NCI-H2029 (cell line): ENCODE results near the gene OPN1SW.

Experiments used
- DNase-seq: peaks from one replicate; lab custom pipeline; 2025; lab: John Stamatoyannopoulos, UW

OPN1SW gene

GRCh38 chr7:128758553-128758952, 17.0 kb downstream of the OPN1SW start:
- DNase-seq = no peak

- DNase-seq = peak; percentile 1
Measured at GRCh38 chr7:128757203-128757602, 18.4 kb downstream of the OPN1SW start.

GRCh38 chr7:128755819-128756476, 19.6 kb downstream of the OPN1SW start:
- no peak for DNase-seq

- no peak for DNase-seq
Measured at GRCh38 chr7:128755075-128755818, 20.3 kb downstream of the OPN1SW start.

GRCh38 chr7:128752251-128752650, 23.3 kb downstream of the OPN1SW start:
- DNase-seq = no peak

- no peak for DNase-seq
Measured at GRCh38 chr7:128747327-128748079, 28.1 kb downstream of the OPN1SW start.

- no peak for DNase-seq
Measured at GRCh38 chr7:128745706-128746105, 29.9 kb downstream of the OPN1SW start.

- DNase-seq = no peak
Measured at GRCh38 chr7:128744366-128744905, 31.2 kb downstream of the OPN1SW start.

GRCh38 chr7:128743112-128743772, 32.4 kb downstream of the OPN1SW start:
- no peak for DNase-seq

- no peak for DNase-seq
Measured at GRCh38 chr7:128742206-128742605, 33.4 kb downstream of the OPN1SW start.

- DNase-seq = no peak
Measured at GRCh38 chr7:128741491-128741890, 34.1 kb downstream of the OPN1SW start.

GRCh38 chr7:128740996-128741395, 34.6 kb downstream of the OPN1SW start:
- no peak for DNase-seq

- DNase-seq = no peak
Measured at GRCh38 chr7:128739990-128740682, 35.5 kb downstream of the OPN1SW start.

- DNase-seq = peak; percentile 92
Measured at GRCh38 chr7:128739048-128739962, 36.3 kb downstream of the OPN1SW start, which contains the start of gene CALU. Gene CALU (plus strand): TSS chr7:128739359. CDS start chr7:128748584, 9,225 bp downstream.

GRCh38 chr7:128738570-128739047, 37.0 kb downstream of the OPN1SW start:
- no peak for DNase-seq

- DNase-seq = no peak
Measured at GRCh38 chr7:128737867-128738385, 37.7 kb downstream of the OPN1SW start.

GRCh38 chr7:128737441-128737840, 38.2 kb downstream of the OPN1SW start:
- no peak for DNase-seq

- no peak for DNase-seq
Measured at GRCh38 chr7:128735436-128735835, 40.2 kb downstream of the OPN1SW start.

GRCh38 chr7:128734890-128735289, 40.7 kb downstream of the OPN1SW start:
- DNase-seq = no peak

GRCh38 chr7:128733278-128733645, 42.3 kb downstream of the OPN1SW start:
- no peak for DNase-seq
